NCI-H2081 treated with DMSO at 0.1 percent for 48 hours (cell line): ENCODE measurements around the gene IL12B.
A peak's percentile ranks its signal among the peaks of the same experiment; 100 is the strongest.
"Not testable (repeated sequence)": the region's sequence is repeated elsewhere in the genome, so short reads cannot be mapped to it uniquely, and the experiment has no call there.

ENCODE experiments used
- DNase-seq: peaks from one replicate; lab custom pipeline; 2025; lab: John Stamatoyannopoulos, UW

The IL12B gene

GRCh38 chr5:159294921-159295320 is 35.4 kb downstream of the IL12B start:
- no peak for DNase-seq

- DNase-seq: no peak
Measured at GRCh38 chr5:159290741-159291140, 39.5 kb downstream of the IL12B start.

GRCh38 chr5:159286420-159287035 is 43.8 kb downstream of the IL12B start:
- peak; percentile 21 for DNase-seq

- DNase-seq: no peak
Measured at GRCh38 chr5:159274676-159275075, 55.6 kb downstream of the IL12B start.

DNA sequence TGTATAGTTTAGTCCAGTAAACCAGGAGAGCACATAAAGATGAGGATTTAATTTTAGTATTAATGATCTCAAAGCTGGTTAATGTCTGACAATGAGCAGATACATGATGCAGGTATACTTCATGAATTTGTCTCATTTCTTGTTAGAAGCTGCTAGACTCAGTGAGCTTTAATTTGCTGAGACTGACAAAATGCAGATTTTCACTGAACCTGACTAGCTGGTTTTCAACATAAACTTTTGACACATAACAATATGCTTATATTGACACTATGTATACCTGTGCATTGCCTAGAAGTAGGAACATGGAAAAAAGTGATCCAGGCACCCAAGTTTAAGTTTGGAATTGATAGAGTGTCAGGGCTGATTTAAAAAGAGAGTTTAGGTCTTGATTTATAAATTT is 56.4 kb downstream of the IL12B start:
- no peak for DNase-seq

DNA sequence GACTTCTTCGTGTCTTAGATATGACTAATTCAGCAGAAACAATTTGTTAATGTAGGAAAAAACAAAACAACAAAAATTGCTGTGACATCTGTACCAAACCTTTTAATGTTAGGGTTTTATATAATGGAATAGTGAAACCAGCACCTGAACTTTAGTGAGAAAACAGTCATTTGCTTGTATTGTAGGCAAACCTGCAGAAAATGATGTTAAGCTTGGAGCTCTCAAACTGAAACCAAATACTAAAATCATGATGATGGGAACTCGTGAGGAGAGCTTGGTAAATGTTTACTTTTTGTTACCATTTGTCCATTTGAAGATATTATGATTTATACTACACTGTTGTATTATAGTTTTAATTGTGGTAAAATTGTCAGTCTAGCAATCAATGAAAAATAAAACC is 60.6 kb downstream of the IL12B start:
- no peak for DNase-seq

GRCh38 chr5:159266764-159267163 is 63.5 kb downstream of the IL12B start:
- not testable (repeated sequence) for DNase-seq
